ENCODE data around the gene POU2F1. TPM values are rescaled to one million over a fixed set of nuclear protein-coding genes. Genes with fewer than 3 reads are reported as not detected.

POU2F1 gene
- total RNA-seq, 1 experiment from 2014 or later, result 24.5 TPM

GRCh38 chr1:167266965-167267364 lies 46.3 kb downstream of the POU2F1 start (continued):
- TF ChIP-seq REST (IDR thresholded peaks at IDR 0.05; ENCODE audit: low read depth) (no peak), ZFX (IDR thresholded peaks at IDR 0.05) (no peak), MAX (IDR thresholded peaks at IDR 0.05) (no peak), FOSL1 (IDR thresholded peaks at IDR 0.05; ENCODE audit: low read depth) (no peak), EZH2phosphoT487 (IDR thresholded peaks at IDR 0.05; ENCODE audit: borderline replicate concordance) (no peak), RAD21 (IDR thresholded peaks at IDR 0.05; ENCODE audit: low read depth) (no peak), ATF3 (IDR thresholded peaks at IDR 0.05) (no peak), TCF7L2 (IDR thresholded peaks at IDR 0.05; ENCODE audit: borderline replicate concordance, extremely low read depth, insufficient read depth, insufficient read length) (no peak), SIN3A (IDR thresholded peaks at IDR 0.05; ENCODE audit: low read depth) (no peak)

- Histone ChIP-seq H2AFZ (ENCODE audit: low read depth, low read length, poor library complexity, severe bottlenecking) (no peak overlapping the region), H3K27ac (ENCODE audit: low read depth, low read length) (no peak overlapping the region), H3K9ac (ENCODE audit: low read length) (no peak overlapping the region), H3K4me3 (replicated peaks in 1 of 2; ENCODE audit: low read depth in 1 of 2, low read length in 2 of 2) (no peak overlapping the region), H3K27me3 (ENCODE audit: insufficient read depth, low read length) (no peaks in the 10 kb centered on the region), H3K9me3 (ENCODE audit: control insufficient read depth in 1 of 2, insufficient read depth in 1 of 2, low read depth in 1 of 2, low read length in 2 of 2) (no peaks in the 10 kb centered on the region), H3K36me3 (ENCODE audit: control insufficient read depth in 1 of 2, insufficient read depth in 2 of 2, low read length in 2 of 2) (no peaks in the 10 kb centered on the region), H3K4me1 (ENCODE audit: control insufficient read depth in 1 of 2, insufficient read depth in 2 of 2, low read length in 2 of 2) (peaks cover 8 to 21% of the 10 kb centered on the region in 2 experiments), H4K20me1 (ENCODE audit: insufficient read depth) (no peaks in the 10 kb centered on the region), H3K9me2 (ENCODE audit: insufficient read depth) (no peaks in the 10 kb centered on the region), H3K4me2 (ENCODE audit: low read length) (no peak overlapping the region), H3K79me2 (ENCODE audit: insufficient read depth, low read length) (peaks cover 81% of the 10 kb centered on the region)
- CTCF ChIA-PET, result interaction anchor here (0.6 to 2.6 kb wide), 19 partner anchors 7 to 272 kb away, joined by 3 to 10 read pairs (median 4); partner anchors contain the start of gene POU2F1
- POLR2A ChIA-PET, result interaction anchor here (1.4 kb wide), 1 partner anchor 265 kb away, joined by 4 read pairs; no protein-coding TSS in a partner anchor
- BruUV-seq (replicated peaks), result no TSS peak
- ATAC-seq (no peak), DNase-seq (ENCODE audit: low read depth, low spot score) (no peak)
- RAD21 ChIA-PET (ENCODE audit: low non-redundant PET in 1 of 2, low total read pairs in 2 of 2, uncharacterized antibody in 2 of 2, unreplicated experiment in 2 of 2), result interaction anchor here in 1 of 2 experiments (1.3 kb wide), 1 partner anchor 141 kb away, joined by 4 read pairs; no protein-coding TSS in a partner anchor
- intact Hi-C loops (cut with micrococcal nuclease), result loop anchor here (5.0 kb wide), 1 partner anchor 201 kb away; no protein-coding TSS in a partner anchor
- no peak for TF ChIP-seq SIN3A (IDR thresholded peaks at IDR 0.05; ENCODE audit: low read depth)
- TF ChIP-seq CTCF (IDR thresholded peaks at IDR 0.05 in 2 of 3, conservative IDR thresholded peaks at IDR 0.05 in 1 of 3; ENCODE audit: borderline replicate concordance in 1 of 3, insufficient read depth in 1 of 3, low read depth in 2 of 3, low read length in 2 of 3), result no peak
- no peak for TF ChIP-seq YY1 (IDR thresholded peaks at IDR 0.05; ENCODE audit: extremely low read depth, insufficient replicate concordance, low read depth, low read length)
- TF ChIP-seq EGR1 (IDR thresholded peaks at IDR 0.05; ENCODE audit: low read depth), result no peak
- TF ChIP-seq FOSL1 (IDR thresholded peaks at IDR 0.05; ENCODE audit: low read depth), result no peak
- TF ChIP-seq EZH2 (IDR thresholded peaks at IDR 0.05), result no peak
- TF ChIP-seq SRF (IDR thresholded peaks at IDR 0.05; ENCODE audit: low read depth), result no peak
- TF ChIP-seq MAX (IDR thresholded peaks at IDR 0.05), result no peak
- TF ChIP-seq POLR2A (IDR thresholded peaks at IDR 0.05; ENCODE audit: borderline replicate concordance, extremely low read depth, insufficient read depth, insufficient read length), result no peak
- no peak for TF ChIP-seq ZBTB33 (IDR thresholded peaks at IDR 0.05; ENCODE audit: extremely low read depth, insufficient replicate concordance, low read length)
- TF ChIP-seq JUND (IDR thresholded peaks at IDR 0.05), result no peak
Measured at GRCh38 chr1:167268347-167268787, 47.7 kb downstream of the POU2F1 start.

Data from HCT116 (cell line).